NCI-H82 treated with DMSO at 0.1 percent for 48 hours (cell line): ENCODE results near the gene MARK3.
A peak's percentile ranks its signal among the peaks of the same experiment; 100 is the strongest.

Experiments used
- DNase-seq: peaks from one replicate; lab custom pipeline; 2025; ENCODE audit not compliant: unreplicated experiment; lab: John Stamatoyannopoulos, UW

The MARK3 gene

DNA sequence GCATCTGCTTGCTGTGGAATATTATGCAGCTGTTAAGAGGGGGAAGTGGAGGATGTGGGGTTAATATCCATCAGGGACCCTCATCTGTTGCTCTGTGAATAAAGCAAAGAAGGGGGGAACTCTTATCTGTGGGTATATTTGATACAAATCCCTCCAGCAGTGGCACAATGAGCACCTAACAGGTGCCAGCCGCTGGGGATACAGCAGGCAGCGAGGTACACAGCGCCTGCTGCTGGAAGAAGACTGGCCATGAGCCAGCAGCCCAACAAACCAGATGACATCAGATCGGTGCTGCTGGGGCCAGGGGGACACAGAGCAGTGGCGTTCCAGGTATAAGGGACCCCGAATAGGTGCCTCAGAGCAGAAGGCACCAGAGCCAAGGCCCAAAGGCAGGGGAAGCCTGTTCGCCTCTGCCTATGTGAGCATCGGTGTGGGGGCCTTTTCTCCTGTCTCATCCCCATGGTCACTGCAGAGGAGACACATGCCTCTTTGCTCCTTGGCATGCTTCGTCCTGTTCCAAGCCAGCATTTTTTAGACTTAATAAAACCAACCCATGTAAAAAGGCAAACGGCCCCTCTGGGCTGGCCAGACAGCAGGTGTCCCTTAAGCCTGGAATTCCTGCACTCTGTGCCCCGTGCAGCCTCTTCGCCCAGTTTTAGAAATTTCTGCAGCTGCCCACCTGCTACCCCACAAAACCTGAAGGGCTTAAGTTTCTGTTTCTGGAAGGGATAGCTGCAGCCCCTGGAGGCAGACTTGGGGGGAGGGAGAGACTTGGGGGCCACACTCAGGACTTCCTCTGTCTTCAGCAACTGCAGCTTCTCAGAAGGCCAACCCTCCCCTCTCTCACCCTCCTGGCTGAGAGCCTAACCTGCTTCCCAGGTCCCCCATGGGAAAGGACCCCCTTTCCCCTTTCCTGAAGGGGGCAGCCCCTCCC, 139.1 kb downstream of the MARK3 start:
- DNase-seq, result no peak

DNA sequence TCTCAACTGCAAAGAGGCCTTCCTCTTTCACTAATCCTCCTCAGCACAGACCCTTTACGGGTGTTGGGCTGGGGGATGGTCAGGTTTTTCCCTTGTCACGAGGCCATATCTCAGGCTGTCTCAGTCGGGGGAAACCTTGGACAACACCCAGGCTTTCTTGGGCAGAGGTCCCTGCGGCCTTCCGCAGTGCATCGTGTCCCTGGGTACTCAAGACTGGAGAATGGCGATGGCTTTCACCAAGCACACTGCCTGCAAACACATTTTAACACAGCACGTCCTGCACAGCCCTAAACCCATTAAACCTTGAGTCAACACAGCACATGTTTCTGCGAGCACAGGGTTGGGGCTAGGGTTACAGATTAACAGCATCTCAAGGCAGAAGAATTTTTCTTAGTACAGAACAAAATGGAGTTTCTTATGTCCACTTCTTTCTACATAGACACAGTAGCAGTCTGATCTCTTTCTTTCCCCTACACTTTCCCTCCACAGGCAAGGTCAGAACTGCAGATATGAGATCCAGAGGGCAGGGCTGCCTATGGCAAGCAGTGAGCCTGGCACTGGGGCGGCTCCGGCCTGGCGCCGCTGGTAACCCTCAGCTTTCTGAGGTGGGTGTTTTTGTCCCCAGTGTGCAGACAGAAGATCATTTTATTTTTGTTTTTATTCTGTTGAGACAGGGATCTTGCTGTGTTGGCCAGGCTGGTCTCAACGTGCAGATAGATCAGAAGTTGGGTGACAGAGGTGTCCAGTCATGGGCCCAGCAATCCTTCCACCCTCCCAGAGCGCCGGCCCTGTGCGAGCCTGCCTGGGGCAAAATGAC, 140.4 kb downstream of the MARK3 start:
- peak; percentile 12 for DNase-seq

DNA sequence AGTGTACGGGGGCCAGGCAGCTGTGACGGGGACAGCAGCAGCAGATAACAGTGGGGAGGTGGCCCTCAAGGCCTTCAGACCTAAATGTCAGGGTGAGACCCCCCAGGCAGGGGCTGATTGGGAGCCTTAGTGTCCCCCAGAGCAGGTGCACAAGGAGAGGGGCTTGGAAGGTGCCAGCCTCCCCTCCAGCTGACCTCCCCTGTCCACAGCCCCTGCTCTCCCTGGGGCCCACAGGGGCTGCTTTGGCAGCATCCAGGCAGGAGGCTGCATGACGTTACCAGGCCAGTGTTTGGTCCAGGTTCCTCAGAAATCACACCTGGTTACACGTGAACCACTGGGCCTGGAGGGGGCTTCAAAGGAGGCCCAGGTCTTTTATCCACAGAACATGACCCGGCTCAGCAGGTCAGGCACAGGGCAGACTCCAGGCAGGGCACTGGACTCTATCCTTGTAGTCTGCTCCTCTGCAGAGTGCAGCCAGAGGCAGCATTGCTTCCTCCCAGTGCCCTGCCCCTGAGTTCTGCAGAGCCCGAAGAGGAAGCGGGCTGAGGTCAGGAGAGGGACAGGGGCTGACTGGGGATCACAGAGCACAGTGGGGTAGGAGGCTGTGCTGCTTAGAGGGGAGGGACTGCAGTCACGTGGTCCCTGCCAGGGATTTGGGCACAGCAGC, 141.2 kb downstream of the MARK3 start:
- no peak for DNase-seq

- DNase-seq, result no peak
Observed at GRCh38 chr14:103526914-103527248, 141.7 kb downstream of the MARK3 start.

- DNase-seq, result no peak
Observed at GRCh38 chr14:103527408-103528145, 142.4 kb downstream of the MARK3 start.

- DNase-seq, result no peak
Observed at GRCh38 chr14:103528146-103528586, 143.0 kb downstream of the MARK3 start.

DNA sequence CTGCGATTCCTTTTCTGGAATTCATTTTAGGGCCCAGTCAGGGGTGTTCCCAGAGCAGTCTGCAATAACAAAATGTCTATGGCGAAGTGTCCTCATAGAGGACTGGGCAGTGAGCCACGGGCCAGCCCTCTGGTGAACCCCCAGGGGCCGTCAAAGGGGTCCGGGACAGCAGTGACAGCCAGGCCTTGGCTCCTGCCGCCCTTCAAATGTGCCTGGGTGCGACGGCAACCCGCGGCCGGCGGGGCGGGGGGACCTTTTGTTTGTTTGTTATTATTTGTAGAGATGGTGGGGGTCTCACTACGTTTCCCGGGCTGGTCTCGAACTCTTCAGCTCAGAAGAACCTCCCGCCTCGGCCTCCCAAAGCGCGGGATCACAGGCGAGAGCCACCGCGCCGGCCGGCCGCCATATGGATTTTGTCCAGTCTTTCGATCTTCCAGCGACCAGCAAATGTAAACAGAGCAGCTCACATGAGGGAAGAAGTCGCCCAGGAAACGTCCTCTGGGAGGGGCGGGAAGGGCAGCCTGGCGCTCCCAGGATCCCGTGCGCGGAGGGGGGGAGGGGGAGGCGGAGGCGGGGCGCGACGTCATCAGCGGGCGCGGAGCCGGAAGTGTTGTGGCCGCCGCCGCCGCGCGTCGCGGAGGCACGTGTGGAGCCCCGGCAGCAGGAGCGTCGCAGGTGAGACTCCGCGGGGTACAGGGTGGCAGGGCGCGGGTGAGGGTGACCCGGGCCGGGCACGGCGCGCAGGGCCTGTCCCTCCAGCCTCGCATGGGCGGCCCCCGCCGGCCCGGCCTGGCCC, 143.6 kb downstream of the MARK3 start, which contains the start of gene TRMT61A:
Gene TRMT61A (plus strand): TSS at position 610 of the 796 bp plus-strand sequence. CDS start 783 bp downstream, outside the sequence.
- peak; percentile 41 for DNase-seq

- no peak for DNase-seq
Observed at GRCh38 chr14:103529383-103530365, 144.5 kb downstream of the MARK3 start.

GRCh38 chr14:103530390-103530789, 145.2 kb downstream of the MARK3 start:
- DNase-seq, result no peak

DNA sequence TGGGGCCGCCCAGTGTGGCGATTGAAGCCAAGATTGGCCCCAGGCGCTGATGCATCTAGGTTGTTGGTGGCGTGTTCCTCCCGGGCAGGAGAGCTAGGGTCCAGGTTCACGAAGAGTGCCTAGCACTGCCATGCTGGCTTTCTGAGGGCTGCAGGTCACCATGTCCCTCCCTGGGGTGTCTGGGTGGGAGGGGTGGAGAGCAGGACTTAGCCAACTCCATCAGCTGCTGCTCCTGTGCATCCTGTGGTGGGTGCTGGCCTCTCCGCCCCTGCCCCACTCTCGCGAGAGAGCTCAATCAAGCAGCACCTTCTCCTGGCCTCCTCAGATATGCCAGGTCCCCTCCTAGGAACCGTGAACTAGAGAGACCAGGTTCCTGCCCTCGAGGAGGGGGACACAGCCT, 145.6 kb downstream of the MARK3 start:
- DNase-seq, result no peak

- DNase-seq, result no peak
Observed at GRCh38 chr14:103531421-103532215, 146.4 kb downstream of the MARK3 start.

- DNase-seq, result no peak
Observed at GRCh38 chr14:103532216-103533136, 147.3 kb downstream of the MARK3 start.

GRCh38 chr14:103533137-103533998, 148.2 kb downstream of the MARK3 start:
- no peak for DNase-seq

GRCh38 chr14:103533999-103534575, 148.9 kb downstream of the MARK3 start:
- DNase-seq, result no peak

DNA sequence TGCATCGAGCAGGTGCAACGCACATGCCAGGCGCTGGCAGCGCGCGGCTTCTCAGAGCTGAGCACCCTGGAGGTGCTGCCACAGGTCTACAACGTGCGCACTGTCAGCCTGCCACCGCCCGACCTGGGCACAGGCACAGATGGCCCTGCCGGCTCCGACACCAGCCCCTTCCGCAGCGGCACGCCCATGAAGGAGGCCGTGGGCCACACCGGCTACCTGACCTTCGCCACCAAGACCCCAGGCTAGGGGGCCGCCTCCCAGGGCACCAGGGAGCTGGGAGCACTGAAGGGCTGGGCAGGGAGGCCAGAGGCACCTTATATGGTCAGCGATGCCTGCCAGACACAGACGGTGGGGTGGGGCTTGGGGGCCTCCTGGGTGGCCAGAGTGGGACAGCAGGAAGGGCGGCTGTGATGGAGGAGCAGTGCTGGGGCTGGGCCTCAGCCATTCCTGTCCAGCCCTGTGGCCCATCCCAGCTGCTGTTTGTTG, 149.4 kb downstream of the MARK3 start:
- DNase-seq, result no peak
